Lower leg skin (tissue), 4 donors: ENCODE data around the gene PLBD2. TPM values are rescaled to one million over a fixed set of nuclear protein-coding genes. Genes with fewer than 3 reads are reported as not detected.

ENCODE experiments used
- DNase-seq, 2 donors: peaks; one replicate each; pipeline ENCODE4 v3.0.0-alpha.2; 2019; ENCODE audit warnings: low spot score in 2 of 2
- H3K4me3 ChIP-seq: fragments of 200-600 bp; sonication (generic); 2 replicates; pipeline ENCODE4 v1.5.1; 2017; ENCODE audit warnings: mild to moderate bottlenecking, low read depth; ENCODE audit not compliant: poor library complexity, severe bottlenecking
- CTCF ChIP-seq, 3 donors: fragments of 450-650 bp; IDR thresholded peaks; one replicate each; pipeline ENCODE4 v1.5.1; 2016; ENCODE audit warnings: antibody characterized with exemption in 3 of 3, mild to moderate bottlenecking in 3 of 3, moderate library complexity in 2 of 3
- POLR2A ChIP-seq, 2 donors: fragments of 450-650 bp; IDR thresholded peaks; one replicate each; pipeline ENCODE4 v1.6.1; 2016 to 2017; ENCODE audit warnings: antibody characterized with exemption in 2 of 2, mild to moderate bottlenecking in 1 of 2, moderate library complexity in 1 of 2
- WGBS, 2 donors: methylation state at CpG; one replicate each; pipeline ENCODE4 v1.1.5; 2018; 5-methylcytosine and 5-hydroxymethylcytosine counted together
- intact Hi-C: fragments of 100-400 bp; cut with DNase I; formaldehyde crosslinking; loops from one replicate; pipeline ENCODE4 v1.15.0; 2023; ENCODE audit warnings: low total_unique reads
- total RNA-seq, 4 donors: library from RNA; depleted of rRNA; stranded (reverse); fragments of >200 nt; gene quantifications; one replicate each; pipeline ENCODE4 v1.1.0, GENCODE V29; 2016

PLBD2 gene
- total RNA-seq, 4 donors from 2014 or later, result 18.9 to 41.2 (median 31.3) TPM

GRCh38 chr12:113341535-113341934 lies 16.9 kb upstream of the PLBD2 start:
- DNase-seq, result no peak
- H3K4me3 ChIP-seq, result no peak overlapping the region
- TF ChIP-seq POLR2A (IDR thresholded peaks at IDR 0.05) (no peak), CTCF (IDR thresholded peaks at IDR 0.05) (no peak)
- WGBS, 2 donors, result 82 to 86% methylated on average over 6 of the region's 6 CpGs
- intact Hi-C loops, result no loop called here

- H3K4me3 ChIP-seq, result no peak overlapping the region
- TF ChIP-seq CTCF (IDR thresholded peaks at IDR 0.05) (no peak), POLR2A (IDR thresholded peaks at IDR 0.05) (no peak)
- DNase-seq, result no peak
- WGBS, 2 donors, result 97 to 98% methylated on average over 6 of the region's 6 CpGs
- intact Hi-C loops, result no loop called here
Measured at GRCh38 chr12:113345318-113345717, 13.1 kb upstream of the PLBD2 start.

- intact Hi-C loops, result no loop called here
Measured at GRCh38 chr12:113346353-113346752, 12.0 kb upstream of the PLBD2 start.

GRCh38 chr12:113347107-113347506 lies 11.3 kb upstream of the PLBD2 start:
- intact Hi-C loops, result no loop called here
- no peak overlapping the region for H3K4me3 ChIP-seq
- WGBS, 2 donors, result 88 to 92% methylated on average over 3 of the region's 3 CpGs
- TF ChIP-seq POLR2A (IDR thresholded peaks at IDR 0.05) (no peak), CTCF (IDR thresholded peaks at IDR 0.05) (no peak)
- DNase-seq, result no peak

More at GRCh38 chr12:113346353-113346752, 12.0 kb upstream of the PLBD2 start:
- no peak overlapping the region for H3K4me3 ChIP-seq
- DNase-seq, result no peak
- TF ChIP-seq POLR2A (IDR thresholded peaks at IDR 0.05), result no peak
- no peak for TF ChIP-seq CTCF (IDR thresholded peaks at IDR 0.05)
- 81 to 93% methylated on average over 5 of the region's 5 CpGs for WGBS, 2 donors

GRCh38 chr12:113347892-113348291 lies 10.5 kb upstream of the PLBD2 start:
- intact Hi-C loops, result no loop called here
- 83 to 85% methylated on average over 2 of the region's 2 CpGs for WGBS, 2 donors

More at GRCh38 chr12:113347892-113348291, 10.5 kb upstream of the PLBD2 start:
- no peak for TF ChIP-seq CTCF (IDR thresholded peaks at IDR 0.05)
- no peak for TF ChIP-seq POLR2A (IDR thresholded peaks at IDR 0.05)
- no peak for DNase-seq
- H3K4me3 ChIP-seq, result no peak overlapping the region
